ENCODE results near the gene SORT1.

GRCh38 chr1:109267743-109268300, 129.9 kb downstream of the SORT1 start:
- TF ChIP-seq EP300 (IDR thresholded peaks at IDR 0.05) (no peak), CTCF (IDR thresholded peaks at IDR 0.05) (no peak)
